ENCODE results near the gene PATZ1.

Gene PATZ1

DNA sequence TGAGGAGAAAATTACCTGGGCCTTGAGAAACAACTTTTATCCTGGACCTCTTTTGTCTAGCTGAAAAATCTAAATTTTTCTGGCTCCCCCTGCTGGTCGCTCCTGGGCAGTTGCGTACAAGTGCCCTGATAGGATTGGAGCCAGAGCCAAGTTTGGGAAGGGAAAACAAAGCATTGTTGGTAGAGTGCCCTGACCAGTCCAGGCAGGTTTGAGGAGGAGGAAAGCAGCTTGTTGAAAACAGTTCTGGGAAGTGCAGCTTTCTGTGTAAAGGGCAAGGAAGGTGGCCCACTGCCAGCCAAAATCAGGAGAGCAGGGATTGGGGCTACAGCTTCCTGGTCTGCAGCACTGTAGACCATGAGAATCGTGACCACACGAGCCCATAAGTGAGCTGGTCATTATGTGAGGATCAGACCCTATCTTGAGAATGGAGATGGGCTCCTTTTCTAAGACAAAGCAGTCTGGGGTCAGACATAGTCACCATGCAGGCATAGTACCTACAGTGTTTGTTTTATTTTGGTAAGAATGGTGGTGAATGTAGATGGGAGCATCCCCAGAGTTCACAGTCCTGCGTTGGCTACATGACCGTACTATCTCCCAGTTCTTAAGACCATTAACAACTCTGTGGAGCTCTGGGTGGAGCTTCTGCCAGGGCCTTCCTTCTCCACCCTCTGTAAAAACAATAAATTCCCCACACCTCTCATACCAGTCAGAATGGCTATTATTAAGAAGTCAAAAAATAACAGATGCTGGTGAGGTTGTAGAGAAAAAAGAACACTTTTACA, 32.6 kb downstream of the PATZ1 start:
- DNase-seq = peak; percentile 72

DNA sequence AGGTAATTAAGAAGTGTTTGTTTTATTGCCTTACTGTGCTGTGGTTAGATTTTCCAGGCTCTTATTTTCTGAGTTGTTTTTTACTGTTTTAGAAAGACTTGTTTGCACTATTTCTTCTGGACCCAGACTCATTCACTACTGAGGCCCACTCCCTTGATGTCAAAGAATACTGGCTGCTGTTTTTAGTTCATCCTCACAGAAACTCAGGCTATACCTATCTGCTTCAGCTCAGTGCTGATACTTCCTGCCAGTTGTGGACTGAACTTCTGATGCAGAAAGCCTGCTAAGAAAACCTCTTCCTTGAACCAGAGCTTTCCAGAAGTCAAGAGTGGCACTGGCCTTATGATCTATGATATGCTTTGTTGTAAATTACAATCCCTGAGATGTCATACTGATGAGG, 38.0 kb downstream of the PATZ1 start:
- no peak for DNase-seq

GRCh38 chr22:31305194-31305593, 41.0 kb downstream of the PATZ1 start:
- DNase-seq = no peak

GRCh38 chr22:31302537-31302936, 43.6 kb downstream of the PATZ1 start:
- DNase-seq = no peak

DNA sequence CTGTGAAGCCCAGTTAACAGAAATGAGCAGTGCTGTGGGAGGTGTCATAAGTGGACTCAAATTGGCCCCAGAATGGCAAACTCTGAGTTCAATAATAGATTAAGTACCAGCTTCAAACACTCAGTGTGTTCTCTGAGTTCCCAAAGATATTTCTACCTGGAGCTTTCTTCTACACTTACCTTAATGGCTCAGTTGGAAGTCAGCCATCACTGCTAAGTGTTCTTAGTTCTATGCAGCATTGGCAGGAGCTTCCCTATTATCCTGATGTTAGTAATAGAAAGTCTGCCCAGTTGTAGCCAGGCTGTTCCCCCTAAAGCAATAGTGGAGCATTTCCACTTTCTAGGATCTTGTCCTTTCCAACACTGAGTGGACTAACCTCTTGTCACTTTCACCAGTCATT, 44.1 kb downstream of the PATZ1 start:
- DNase-seq = no peak

DNA sequence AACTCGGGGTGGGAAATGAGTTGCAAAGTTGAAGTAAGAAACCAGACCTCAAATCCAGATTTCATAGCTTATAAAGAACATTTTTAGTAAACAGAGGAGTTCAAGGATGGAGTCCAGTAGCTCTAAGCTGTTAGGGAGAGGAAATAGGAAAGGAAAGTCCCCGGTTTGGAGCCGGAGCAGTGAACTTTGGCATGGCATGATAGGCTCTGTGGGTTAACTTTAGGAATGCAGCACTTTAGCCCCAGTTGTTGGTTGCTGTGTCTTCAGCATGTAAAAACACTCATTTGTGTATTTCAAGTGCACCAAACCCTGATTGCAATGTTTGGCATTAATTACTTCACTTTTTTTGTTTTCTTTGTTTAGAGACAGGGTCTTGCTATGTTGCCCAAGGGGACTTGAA, 45.2 kb downstream of the PATZ1 start:
- no peak for DNase-seq

DNA sequence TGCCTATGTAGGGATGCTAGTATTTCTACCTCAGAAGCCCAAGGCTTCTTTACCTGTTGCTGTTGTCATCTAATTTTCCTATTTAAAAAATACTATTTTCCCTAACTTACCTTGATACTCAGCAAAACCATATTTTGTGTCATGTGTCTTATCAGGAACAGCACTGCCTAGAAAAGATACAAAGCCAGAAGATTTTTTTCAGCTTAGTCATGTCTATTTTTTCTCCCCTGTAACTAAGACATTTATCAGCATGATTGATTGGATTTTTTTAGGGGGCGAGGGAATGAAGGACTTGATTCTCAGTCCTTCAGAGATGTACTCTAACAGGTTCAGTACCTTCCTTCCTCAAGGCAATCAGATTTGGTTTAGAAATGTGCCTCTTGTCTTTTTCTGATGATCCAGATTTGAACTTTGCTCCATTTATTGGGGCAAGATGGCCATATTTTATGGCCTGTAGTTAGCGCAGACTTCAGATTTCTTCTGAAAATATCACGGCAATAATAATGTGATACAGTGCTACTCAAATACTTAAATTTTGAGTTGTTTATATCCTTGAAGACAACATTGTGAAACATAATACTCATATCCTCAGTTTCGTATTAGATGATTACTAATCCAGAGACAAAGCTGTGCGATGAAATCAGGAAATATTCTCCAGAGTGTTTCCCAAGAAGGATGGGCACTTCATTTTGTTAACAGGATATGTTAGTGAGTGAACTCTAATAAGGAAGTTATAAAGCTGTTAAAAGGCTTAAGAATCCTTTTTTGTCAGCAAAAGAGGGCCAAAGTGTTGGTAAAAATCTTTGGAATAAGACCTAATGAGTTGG, 50.1 kb downstream of the PATZ1 start:
- no peak for DNase-seq

- no peak for DNase-seq
Observed at GRCh38 chr22:31295360-31295759, 50.8 kb downstream of the PATZ1 start.

GRCh38 chr22:31292236-31292989, 53.7 kb downstream of the PATZ1 start, which contains the start of gene PIK3IP1:
Gene PIK3IP1 (minus strand): TSS chr22:31292488. CDS start chr22:31292344, 144 bp downstream.
- DNase-seq = peak; percentile 86

DNA sequence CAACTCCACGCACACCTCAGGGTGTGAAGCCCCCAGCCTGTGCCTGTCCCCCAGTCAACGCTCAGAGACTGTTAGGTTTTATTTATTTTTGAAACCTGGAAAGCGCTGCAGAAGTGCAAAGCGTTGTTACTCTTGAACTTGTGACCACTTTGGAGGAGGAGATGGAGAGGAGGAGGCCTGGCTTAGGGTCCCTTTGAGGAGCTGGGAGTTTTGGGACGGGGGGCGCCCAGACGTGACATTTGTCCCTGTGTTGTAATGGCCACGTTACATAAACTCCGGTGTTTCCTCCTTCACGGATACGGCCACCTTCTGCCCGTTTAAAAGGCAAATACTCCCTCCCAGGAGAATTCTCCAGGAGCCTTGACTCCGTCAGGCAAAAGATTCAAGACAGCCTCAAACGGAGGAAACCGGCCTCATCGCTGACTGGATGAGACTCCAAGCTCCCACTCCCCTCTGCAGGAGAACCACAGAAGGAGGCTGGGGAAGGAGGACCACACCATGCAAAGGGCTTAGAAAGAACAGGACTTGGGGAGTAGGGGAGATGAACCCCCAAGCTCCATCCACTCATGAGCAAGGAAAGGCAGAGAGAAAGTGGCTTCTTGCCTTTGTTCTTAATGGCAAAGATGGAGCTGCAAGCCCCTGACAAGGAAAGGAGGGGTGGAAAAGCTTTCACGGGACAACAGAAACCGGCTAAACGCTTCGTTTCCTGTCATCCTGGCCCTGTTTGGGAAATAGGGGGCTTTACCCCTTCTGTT, 54.5 kb downstream of the PATZ1 start:
- DNase-seq = no peak

DNA sequence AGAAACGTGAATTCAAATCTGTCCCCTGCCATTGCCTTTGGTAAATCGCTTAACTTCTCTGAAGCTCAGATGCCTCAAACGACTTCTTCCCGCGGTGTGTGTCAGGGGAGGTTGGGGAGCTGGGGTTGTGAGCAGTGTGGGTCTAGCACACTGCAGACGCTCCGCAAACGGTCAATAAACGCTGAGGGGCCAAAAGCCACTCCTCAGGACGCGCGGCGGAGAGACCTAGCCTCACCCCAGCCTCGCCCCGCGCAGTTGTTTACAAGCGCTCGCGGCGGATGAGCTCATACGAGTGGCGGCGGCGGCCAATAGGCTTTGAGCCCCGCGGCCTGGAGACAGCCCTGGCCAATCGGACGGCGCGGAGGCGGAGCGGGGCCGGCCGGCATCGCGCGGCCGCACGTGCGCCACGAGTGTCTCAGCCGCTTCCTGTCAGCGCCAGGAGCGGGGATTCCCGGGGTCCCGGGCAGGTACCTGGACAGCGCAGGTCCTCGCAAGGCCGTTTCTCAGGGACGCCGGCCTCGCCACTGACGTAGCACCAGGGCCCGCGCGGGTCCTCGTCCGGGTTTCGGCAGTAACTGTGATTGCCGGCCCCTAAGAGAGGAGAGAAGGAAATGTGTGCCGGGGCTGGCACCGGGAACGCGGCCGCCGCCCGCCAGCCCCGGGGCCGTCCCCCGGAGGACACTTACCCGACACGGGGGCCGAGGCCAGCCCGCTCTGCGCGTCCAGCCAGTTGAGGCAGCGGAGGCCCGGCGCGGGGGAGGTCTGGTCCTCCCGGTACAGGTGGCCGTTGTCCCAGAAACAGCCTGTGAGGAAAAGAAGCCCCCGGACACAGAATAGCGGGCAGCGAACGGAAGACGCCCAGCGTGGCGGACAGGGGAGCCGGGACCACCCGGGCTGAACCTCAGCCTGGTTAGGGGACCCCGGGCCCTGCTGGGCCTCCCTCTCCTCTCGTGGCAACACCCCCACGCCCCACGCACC, 55.4 kb downstream of the PATZ1 start:
- DNase-seq = peak; percentile 93

DNA sequence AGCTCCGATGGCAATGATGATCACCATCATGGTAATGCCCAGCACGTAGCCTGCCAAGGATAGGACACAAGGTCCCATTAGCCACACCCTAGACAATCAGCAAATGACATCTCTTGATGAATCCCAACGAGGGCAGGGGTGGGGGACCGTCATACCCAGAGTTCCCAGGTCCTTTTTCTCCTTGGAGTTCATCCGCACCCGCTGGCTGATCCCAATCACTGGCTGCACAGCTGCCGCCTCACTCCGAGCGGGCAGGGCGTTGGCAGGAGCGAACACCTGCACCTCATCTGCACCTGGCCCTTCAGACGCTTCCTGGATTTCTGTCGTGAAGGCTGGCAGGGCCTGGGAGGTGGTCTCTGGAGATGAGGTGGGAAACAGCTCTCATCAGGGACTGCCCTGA, 56.8 kb downstream of the PATZ1 start:
- no peak for DNase-seq

GRCh38 chr22:31288496-31289240, 57.5 kb downstream of the PATZ1 start:
- no peak for DNase-seq

- no peak for DNase-seq
Observed at GRCh38 chr22:31287818-31288495, 58.2 kb downstream of the PATZ1 start.

GRCh38 chr22:31286360-31287255, 59.5 kb downstream of the PATZ1 start:
- peak; percentile 55 for DNase-seq

DNA sequence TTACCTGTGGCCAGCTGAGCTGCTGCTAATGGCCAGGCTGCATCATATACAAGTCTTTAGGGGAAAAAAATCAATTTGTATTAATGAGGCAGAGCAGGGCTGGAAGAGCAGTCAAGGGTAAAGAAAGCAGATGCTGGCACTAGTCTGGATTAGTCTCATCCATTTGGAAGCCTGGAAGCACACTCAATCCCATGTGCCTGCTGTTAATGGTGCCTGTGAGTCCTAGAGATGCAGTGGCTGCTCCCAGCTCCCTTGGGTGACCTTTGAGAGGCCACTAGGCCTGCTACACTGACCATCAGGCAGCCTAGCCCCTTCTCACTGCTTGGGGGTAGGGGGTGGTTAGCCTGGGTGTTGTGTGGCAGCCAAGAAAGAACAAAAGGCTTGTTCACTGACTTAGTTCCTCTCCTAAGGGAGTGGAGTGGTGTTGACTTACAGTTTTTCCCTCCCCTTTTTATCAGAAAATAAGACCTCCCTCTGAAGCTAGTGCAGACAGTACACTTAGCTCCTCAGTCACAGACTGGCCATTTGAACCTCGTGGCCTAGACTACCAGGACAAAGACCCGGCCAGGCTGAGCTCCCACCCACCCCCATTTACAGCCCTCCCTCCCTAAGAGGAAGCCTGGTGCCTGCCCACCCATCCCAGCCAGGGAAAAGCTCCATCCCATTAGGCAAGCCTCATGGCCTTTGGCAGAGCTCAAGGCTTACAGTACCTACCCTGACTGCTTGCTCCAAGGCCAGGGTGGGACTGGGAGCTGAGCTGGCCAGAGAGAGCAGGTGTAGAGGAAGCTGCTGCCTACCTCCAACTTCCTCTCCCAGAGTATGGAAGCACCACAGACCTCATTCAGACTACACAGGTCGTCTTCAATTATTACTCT, 61.6 kb downstream of the PATZ1 start:
- DNase-seq = no peak

DNA sequence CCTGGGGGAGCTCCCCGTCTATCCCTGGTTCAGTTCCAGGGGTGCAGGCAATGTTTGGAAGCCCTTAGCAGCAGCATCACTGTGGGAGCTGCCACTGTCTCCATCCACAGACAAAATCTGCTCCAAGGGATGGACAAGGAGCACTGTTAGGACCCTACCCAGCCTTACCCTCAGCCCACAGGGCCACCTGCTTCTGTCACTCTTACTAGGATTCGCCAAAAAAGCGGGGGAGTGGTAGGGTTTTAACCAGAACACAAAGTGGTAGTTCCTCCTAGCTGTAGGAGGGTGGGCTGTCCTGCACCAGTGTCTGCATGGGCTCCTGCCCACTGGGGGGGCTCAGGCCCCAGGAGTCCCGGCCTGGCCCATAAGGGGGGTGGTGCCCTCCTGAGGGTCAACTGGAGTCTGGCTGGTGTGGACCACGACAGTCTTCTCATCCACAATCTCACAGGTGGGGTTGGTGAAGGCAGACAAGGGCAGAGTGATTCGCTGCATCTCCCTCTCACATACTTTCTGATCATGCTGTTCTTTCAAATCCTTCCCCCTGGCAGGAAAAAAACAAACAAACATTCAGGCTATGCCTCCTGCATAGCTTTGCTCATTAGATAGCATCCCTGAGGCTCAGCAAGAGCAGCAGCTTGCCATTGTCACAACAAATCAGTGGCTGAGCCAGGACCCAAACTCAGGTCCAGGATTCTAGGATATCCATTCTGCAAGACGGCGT, 63.2 kb downstream of the PATZ1 start:
- no peak for DNase-seq
